Right ventricle myocardium inferior (tissue), 1 donor: Measurements from ENCODE around the gene SPTBN5. TPM values are rescaled to one million over a fixed set of nuclear protein-coding genes. Genes with fewer than 3 reads are reported as not detected.

Experiments
- ATAC-seq: fragments of 200-7000 bp; cut with Tn5 transposase; one replicate; pipeline ENCODE4 v1.9.1; 2020; ENCODE audit warnings: mild to moderate bottlenecking, moderate library complexity
- DNase-seq: peaks from one replicate; pipeline ENCODE4 v3.0.0; 2021; ENCODE audit errors: missing footprints
- intact Hi-C: fragments of 100-400 bp; cut with DNase I; formaldehyde crosslinking; loops from one replicate; pipeline ENCODE4 v1.11.0; 2022
- microRNA-seq: library from miRNA; unstranded; fragments of <30 nt; microRNA quantifications from one replicate; pipeline ENCODE4 v1.2.0, GENCODE V29; 2020
- total RNA-seq: library from RNA; stranded (reverse); fragmentation: NEBNext Ultra II Directional; extraction: Animal tissue kit (Norgen Biotek cat#: 25700); gene quantifications from one replicate; pipeline ENCODE4 v1.2.1, GENCODE V29; 2021
- donor health status: DM: no; HTN: yes; CAD: no; lungs with severe emphysema.

SPTBN5 gene
- total RNA-seq, 1 donor from 2014 or later, result 3.5 TPM

DNA sequence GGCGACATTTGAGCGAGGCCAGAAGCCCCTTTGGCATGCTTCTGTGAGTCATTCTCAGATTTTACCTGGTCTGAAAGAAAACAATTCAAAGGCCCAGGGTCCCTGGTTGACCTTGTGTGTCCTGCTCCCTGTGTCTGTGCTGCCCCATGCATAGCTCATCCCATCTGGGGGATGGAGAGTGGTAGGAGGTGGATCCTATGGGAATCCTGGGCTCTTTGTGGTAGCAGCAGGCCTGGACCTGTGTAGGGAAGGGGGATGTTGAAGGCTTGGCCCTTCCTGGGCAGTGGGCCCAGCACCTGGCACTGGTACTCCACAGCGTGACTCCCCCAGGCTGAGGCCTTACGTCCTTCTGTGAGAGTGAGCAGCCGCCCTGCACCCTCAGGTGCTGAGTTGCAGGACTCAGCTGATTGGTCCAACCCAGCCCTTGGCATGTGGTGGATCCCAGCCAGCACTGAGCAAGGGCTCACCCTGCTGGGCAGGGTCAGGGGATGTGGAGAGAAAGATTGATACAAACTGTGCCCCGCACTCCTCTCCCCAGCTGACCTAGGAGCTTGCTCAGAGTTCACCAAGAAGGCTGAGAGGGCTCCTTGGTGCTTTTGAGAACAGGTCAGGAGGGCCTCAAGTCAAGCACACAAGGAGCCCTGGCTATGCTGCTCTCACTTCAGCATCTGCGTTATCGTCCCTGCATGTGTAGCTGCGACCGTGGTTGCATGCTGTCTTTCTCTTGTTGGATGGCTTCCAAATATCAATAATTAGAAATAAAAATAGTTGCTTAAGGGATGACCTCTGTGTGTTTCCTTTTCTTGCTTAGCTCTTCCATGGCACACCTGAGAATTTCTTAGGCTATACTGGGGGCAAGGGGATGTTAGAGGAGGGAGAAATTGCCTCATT is 87.3 kb downstream of the SPTBN5 start:
- ATAC-seq (peak; percentile 73), DNase-seq (peak; percentile 64)
- intact Hi-C loops, result no loop called here

DNA sequence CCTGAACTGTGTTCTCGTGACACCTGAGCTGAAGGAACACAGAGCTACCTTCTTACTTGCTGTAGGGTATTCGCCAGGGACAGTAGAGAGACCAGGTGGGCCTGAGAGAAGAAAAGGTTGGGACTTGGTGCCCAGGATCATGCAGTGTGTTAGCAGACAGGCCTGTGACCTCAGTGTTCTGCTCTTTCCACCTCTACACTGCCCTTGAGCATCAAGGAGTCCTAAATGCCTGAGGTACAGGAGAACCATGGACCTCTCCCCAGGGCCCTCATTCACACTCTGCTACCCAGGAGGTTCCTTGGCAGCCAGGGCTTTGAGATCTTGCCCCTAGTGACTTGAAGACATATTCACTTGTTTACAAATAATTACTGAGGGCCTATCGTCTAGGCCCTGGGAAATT is 88.1 kb downstream of the SPTBN5 start:
- DNase-seq (no peak), ATAC-seq (no peak)
- intact Hi-C loops, result no loop called here

DNA sequence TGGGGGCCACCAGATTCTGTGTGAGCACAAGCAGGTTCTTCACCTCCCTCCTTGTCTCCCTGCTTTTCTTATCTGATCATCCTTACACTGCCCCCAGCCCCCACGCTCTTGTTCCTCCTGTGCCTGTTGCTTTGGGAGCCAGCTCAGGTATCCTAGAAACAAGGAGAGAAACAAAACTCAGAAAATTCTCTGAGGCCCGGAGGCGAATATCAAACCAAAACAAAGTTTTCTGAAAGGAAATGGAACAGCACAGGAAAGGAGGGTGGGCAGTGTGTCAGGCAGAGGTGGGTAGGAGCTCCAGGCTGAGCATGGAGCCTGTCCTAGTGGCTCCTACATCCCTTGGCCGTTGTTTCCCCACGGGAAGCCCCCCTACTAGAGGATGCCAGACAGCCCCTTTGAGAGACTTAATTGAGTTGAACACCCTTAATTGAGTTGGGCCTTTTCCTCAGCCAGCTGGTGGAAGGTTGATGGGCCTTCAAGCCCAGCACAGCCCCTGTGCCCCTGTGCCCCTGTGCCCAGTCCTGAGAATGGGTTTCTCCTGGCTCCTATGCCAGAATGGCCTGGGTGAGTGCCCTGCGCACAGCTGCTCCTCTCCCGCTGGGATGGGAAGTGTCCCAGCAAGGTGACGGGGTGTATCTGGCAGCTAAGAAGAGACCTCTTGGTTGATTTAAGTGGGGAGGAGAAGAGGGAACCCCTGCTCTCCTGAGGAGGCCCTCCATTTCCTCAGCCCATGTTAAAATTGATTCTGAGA is 88.8 kb downstream of the SPTBN5 start:
- DNase-seq (no peak), ATAC-seq (no peak)
- intact Hi-C loops, result no loop called here

DNA sequence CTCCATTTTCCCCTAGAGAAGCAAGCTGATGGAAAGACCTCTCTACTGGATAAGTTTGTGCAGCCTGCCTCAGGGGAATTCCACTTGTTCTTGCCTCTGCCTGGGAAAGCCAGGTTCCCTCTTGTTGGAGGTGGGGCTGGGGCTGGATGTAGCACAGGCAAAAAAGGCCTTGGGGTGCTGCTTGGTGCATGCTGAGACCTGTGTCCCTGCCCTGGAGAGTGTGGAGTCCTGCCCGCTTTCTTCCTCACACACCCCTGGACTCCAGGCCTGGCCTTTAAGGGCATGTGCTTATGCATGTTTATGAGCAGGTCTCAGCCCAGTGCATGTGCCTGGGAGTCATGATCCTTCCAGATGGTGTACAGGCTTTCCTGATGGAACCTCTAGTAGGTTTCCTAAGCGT is 89.5 kb downstream of the SPTBN5 start:
- intact Hi-C loops, result no loop called here
- DNase-seq, result no peak
- no peak for ATAC-seq

DNA sequence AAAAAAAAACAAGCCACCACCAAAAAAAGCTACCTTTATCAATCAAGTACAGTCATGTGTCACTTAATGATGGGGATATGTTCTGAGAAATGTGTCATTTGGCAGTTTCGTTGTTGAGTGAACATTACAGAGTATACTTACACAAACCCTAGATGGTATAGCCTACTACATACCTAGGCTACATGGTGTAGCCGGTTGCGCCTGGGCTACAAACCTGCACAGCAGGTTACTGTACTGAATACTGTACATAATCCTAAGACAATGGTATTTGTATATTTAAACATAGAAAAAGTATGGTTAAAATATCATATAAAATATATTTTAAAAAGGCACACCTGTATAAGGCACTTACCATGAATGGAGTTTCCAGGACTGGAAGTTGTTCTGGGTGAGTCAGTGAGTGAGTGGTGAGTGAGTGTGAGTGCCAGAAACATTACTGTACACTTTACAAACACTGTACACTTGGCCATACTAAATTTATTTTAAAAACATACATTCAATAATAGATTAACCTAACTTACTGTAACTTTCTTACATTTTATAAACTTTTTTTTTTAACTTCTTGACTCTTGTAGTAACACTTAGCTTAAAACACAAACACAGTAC is 91.9 kb downstream of the SPTBN5 start:
- DNase-seq (no peak), ATAC-seq (no peak)
- intact Hi-C loops, result no loop called here

DNA sequence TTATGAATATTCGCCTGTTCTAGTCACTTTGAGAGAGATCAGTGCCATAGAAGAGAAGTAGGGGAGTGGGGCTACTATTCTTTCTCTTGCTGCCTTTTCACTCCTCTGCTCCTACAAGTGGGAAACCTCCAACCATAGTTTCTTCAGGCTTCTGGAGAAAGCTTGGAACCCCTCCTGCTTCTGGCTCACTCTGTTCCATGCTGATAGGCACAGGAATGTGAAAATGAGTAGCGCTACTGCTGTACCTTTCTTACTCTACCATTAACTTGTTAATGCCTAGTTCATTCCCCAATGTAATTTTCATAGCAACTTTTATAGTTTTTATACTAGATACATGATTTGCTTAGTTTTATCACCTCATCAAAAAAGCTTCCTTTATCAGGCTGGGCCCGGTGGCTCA is 92.7 kb downstream of the SPTBN5 start:
- intact Hi-C loops, result no loop called here
- DNase-seq (no peak), ATAC-seq (no peak)

DNA sequence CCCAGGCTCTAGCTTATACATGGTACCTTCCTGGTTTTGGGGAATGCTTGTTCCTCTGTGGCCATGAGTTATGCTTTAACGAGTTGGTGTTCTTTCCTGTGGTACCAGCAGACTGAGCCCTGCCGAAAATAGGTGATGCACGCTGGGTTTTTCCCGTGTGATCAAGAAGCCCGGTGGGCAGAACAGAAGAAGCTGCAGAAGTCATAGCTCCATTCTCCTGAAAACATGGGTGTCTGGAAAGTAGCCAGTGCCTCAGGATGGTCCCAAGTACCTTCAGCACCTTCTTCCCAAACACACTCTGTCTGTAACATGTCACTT is 94.4 kb downstream of the SPTBN5 start:
- DNase-seq (no peak), ATAC-seq (no peak)
- intact Hi-C loops, result no loop called here

DNA sequence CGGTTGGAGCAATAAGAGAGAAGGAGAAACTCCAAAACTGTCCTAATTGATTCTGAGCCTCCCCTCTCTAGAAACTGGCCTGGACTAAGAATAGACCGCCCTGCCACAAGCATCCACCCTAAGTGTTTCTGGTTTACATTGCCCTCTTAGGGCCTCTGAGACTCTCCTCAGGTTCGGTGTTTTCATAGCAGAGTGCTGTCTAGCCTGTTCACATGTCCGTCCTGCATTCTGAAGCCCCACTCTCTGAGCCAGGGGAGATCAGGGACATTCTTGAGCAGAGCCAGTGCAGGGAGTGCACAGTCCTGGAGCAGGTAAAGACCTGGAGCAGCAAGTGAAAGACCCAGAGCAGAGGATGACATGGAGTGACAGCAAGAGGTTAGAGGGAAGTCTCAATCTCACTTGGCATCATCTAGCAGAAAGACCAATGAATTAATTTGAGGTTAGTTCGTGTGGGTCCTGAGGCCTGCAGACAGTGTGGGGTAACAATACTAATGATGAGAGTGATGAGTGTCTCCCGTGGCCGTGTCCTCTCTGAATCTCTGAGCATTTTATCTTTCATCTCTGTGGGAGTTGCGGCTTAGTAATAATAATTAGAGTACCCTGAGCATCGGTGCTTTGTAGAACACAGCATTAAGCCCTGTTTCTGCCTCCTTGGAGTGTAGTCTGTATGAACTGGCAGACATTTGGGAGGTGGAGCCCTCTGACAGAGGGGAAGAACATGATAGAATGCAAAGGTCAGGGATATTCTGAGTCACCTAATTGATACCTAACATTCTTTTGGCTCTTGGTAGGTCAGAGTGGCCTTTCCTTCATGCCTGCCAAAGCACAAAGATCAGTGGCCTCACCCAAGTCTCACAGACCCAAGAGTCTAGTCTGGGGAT is 95.0 kb downstream of the SPTBN5 start:
- DNase-seq, result no peak
- ATAC-seq, result no peak
- intact Hi-C loops, result no loop called here

Small RNA genes within 50 kb of the gene (microRNA-seq; reads per million reads assigned to microRNA genes)
- gene MIR4310, result not detected

Other genes starting within 250 kb of the SPTBN5 start
- 30.2 TPM for gene MGA, start 233.6 kb downstream of the SPTBN5 start, total RNA-seq
- gene MAPKBP1, start 119.6 kb downstream of the SPTBN5 start, total RNA-seq, result 14.4 TPM
- gene JMJD7, start 66.0 kb downstream of the SPTBN5 start, total RNA-seq, result 12.6 TPM
- gene PLA2G4B, start 55.2 kb downstream of the SPTBN5 start, total RNA-seq, result 5.8 TPM
- 55.5 TPM for gene EHD4, start 78.5 kb upstream of the SPTBN5 start, total RNA-seq
- 0.05 TPM for gene PLA2G4E, start 127.0 kb upstream of the SPTBN5 start, total RNA-seq
- not detected for gene PLA2G4D, start 200.5 kb upstream of the SPTBN5 start, total RNA-seq